Esophagus squamous epithelium (tissue), 5 donors: ENCODE measurements around the gene TMEM51. TPM values are rescaled to one million over a fixed set of nuclear protein-coding genes. Genes with fewer than 3 reads are reported as not detected.

ENCODE experiments used
- DNase-seq: peaks from one replicate; lab custom pipeline; 2025; lab: John Stamatoyannopoulos, UW
- H3K27ac ChIP-seq, 4 donors: fragments of 200-600 bp; sonication (generic); one replicate each; pipeline ENCODE4 v1.5.1; 2016 to 2019; ENCODE audit warnings: mild to moderate bottlenecking in 1 of 4
- H3K27me3 ChIP-seq, 4 donors: fragments of 200-600 bp; sonication (generic); 1 replicate in 3 of 4; 2 replicates in 1 of 4; pipeline versions ENCODE4 v1.5.1 to v1.6.0; 2017 to 2021; ENCODE audit warnings: antibody characterized with exemption in 1 of 4
- H3K36me3 ChIP-seq, 3 donors: fragments of 200-600 bp; sonication (generic); one replicate each; pipeline ENCODE4 v1.5.1; 2016 to 2019
- H3K4me1 ChIP-seq, 3 donors: fragments of 200-600 bp; sonication (generic); one replicate each; pipeline ENCODE4 v1.5.1; 2017 to 2019
- H3K4me3 ChIP-seq, 4 donors: fragments of 200-600 bp; sonication (generic); 1 replicate in 3 of 4; 2 replicates in 1 of 4; pipeline ENCODE4 v1.5.1; 2016 to 2019; ENCODE audit warnings: mild to moderate bottlenecking in 2 of 4, moderate library complexity in 1 of 4
- H3K9me3 ChIP-seq, 3 donors: fragments of 200-600 bp; sonication (generic); one replicate each; pipeline ENCODE4 v1.5.1; 2016 to 2019
- POLR2A ChIP-seq, 4 donors: fragments of 450-650 bp; IDR thresholded peaks; one replicate each; pipeline ENCODE4 v1.6.1; 2017; ENCODE audit warnings: antibody characterized with exemption in 4 of 4, mild to moderate bottlenecking in 4 of 4, moderate library complexity in 3 of 4
- WGBS, 2 donors: methylation state at CpG; one replicate each; pipeline ENCODE4 v1.1.5; 2018; 5-methylcytosine and 5-hydroxymethylcytosine counted together
- intact Hi-C: fragments of 100-400 bp; cut with DNase I; formaldehyde crosslinking; loops from one replicate; pipeline ENCODE4 v1.15.0; 2022
- total RNA-seq, 4 donors: library from RNA; depleted of rRNA; stranded (reverse); fragments of >200 nt; gene quantifications; one replicate each; pipeline ENCODE4 v1.1.0, GENCODE V29; 2016
- TF ChIP-seq, protein P1 (sequence below), 6 experiments: fragments of 450-650 bp in 4 of 6; fragments of 200-600 bp in 2 of 6; sonication (generic) in 2 of 6; IDR thresholded peaks; one replicate each; pipeline ENCODE4 v1.5.1; 2016 to 2019; ENCODE audit warnings: antibody characterized with exemption in 6 of 6, mild to moderate bottlenecking in 4 of 6, moderate library complexity in 4 of 6
- donor health status: DM: yes; HTN: yes; CAD: no.

The TMEM51 gene
- total RNA-seq, 4 donors from 2014 or later: 11.6 to 23.7 (median 17.7) TPM

DNA sequence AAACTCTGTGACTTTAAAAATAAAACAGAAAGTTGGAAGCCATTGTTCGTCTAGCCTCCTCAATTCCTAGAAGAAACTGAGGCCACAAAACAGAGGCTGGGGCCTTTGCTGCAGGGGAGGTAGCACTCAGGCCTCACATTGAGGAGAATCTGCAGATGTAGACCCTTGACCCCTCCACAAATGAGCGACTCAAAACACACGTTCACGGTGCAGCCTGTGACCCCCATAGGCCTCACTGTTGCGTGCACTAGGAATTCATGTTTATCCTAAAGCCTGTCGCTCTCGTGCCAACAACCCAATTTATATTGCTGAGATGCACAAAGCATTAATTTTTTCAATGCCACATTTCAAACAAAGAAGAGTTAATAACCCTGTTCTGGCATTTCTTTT, 5.6 kb downstream of the TMEM51 start:
- H3K4me1 ChIP-seq: peaks cover 9 to 63% (median 36%) of the 10 kb centered on the region in 3 donors
- intact Hi-C loops: loop anchor here (10.0 kb wide), 1 partner anchor 116 kb away; no protein-coding TSS in a partner anchor
- 57 to 59% methylated on average over 7 of the region's 7 CpGs for WGBS, 2 donors
- no peaks in the 10 kb centered on the region for H3K9me3 ChIP-seq
- no peaks in the 10 kb centered on the region for H3K27me3 ChIP-seq
- DNase-seq: no peak
- peak overlapping the region in 1 of 4 donors; percentile 2 for H3K4me3 ChIP-seq
- no peak for TF ChIP-seq POLR2A (IDR thresholded peaks at IDR 0.05)
- TF ChIP-seq, protein P1, sequence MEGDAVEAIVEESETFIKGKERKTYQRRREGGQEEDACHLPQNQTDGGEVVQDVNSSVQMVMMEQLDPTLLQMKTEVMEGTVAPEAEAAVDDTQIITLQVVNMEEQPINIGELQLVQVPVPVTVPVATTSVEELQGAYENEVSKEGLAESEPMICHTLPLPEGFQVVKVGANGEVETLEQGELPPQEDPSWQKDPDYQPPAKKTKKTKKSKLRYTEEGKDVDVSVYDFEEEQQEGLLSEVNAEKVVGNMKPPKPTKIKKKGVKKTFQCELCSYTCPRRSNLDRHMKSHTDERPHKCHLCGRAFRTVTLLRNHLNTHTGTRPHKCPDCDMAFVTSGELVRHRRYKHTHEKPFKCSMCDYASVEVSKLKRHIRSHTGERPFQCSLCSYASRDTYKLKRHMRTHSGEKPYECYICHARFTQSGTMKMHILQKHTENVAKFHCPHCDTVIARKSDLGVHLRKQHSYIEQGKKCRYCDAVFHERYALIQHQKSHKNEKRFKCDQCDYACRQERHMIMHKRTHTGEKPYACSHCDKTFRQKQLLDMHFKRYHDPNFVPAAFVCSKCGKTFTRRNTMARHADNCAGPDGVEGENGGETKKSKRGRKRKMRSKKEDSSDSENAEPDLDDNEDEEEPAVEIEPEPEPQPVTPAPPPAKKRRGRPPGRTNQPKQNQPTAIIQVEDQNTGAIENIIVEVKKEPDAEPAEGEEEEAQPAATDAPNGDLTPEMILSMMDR (IDR thresholded peaks at IDR 0.05): no peak
- peak overlapping the region in 1 of 4 donors; percentile 45 for H3K27ac ChIP-seq
- no peaks in the 10 kb centered on the region for H3K36me3 ChIP-seq

DNA sequence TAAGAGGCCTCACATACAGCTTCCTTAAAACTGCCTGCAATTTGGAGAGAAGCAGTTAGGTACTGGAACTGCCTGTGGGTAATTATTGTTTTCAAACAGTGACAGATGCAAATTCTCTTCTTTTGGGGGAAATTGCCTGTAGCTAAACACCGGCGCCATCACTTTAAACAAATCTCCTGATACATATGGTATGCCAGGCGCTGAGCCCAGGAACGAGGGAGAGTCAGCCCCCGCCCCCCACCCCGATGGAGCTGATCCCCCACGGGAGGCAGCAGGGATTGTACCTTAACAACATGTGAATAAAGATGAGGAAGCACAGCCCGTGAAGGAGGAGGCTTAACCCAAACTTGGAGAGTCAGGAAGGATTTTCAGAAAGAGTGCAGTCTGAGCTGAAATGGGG, 7.1 kb downstream of the TMEM51 start:
- 38 to 39% methylated on average over 6 to 8 of the region's 8 CpGs for WGBS, 2 donors
- DNase-seq: no peak
- H3K27ac ChIP-seq: no peak overlapping the region
- intact Hi-C loops: no loop called here
- H3K4me3 ChIP-seq: no peak overlapping the region
- no peaks in the 10 kb centered on the region for H3K36me3 ChIP-seq
- no peaks in the 10 kb centered on the region for H3K27me3 ChIP-seq
- peaks cover 0 to 48% (median 24%) of the 10 kb centered on the region in 3 donors for H3K4me1 ChIP-seq
- no peaks in the 10 kb centered on the region for H3K9me3 ChIP-seq
- no peak for TF ChIP-seq POLR2A (IDR thresholded peaks at IDR 0.05)
- TF ChIP-seq, protein P1 (IDR thresholded peaks at IDR 0.05): no peak

DNA sequence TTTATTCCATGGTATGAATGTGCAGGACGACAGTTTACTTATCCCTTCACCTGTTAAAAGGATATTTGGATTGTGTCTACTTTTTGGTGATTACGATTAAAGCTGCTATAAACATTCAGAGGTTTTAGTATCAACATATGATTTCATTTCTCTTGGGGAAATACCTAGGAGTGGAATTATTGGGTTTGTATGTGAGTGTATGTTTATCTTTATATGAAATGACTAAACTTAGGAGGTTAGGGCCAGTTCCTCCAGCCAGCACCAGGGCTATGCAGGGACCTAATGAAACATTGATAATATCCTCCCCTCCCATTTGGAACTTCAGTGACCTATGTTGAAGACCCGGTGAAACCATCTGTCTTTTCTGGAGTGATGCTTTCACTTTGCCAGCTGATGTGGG, 13.8 kb downstream of the TMEM51 start:
- Histone ChIP-seq H3K4me1 (peaks cover 6 to 24% (median 12%) of the 10 kb centered on the region in 3 donors), H3K4me3 (no peak overlapping the region), H3K36me3 (no peaks in the 10 kb centered on the region), H3K27me3 (no peaks in the 10 kb centered on the region), H3K27ac (no peak overlapping the region), H3K9me3 (no peaks in the 10 kb centered on the region)
- TF ChIP-seq, protein P1 (IDR thresholded peaks at IDR 0.05): no peak
- TF ChIP-seq POLR2A (IDR thresholded peaks at IDR 0.05): no peak
- intact Hi-C loops: no loop called here
- no peak for DNase-seq
- WGBS, 2 donors: 38 to 52% methylated on average over 3 of the region's 3 CpGs

DNA sequence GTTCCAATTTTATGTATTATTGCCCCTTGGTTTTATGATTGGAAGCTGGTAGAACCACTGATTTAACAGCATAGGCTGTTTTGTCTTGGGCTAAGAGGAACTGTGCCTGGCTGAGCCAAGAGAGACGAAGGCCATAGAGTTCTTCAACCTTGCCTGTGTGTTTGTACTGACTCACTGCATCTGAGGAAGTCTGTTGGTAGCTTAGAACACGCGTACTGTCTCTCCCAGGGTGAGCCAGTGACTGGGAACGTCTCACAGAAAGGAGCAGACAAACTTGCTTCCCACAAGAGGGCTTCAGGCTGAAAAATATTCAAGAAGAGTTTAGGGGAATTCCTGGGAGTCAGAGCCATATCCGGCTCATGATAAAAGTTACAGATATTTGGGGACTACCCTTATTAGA, 14.9 kb downstream of the TMEM51 start:
- intact Hi-C loops: no loop called here
- Histone ChIP-seq H3K27me3 (no peaks in the 10 kb centered on the region), H3K4me1 (peaks cover 9 to 35% (median 17%) of the 10 kb centered on the region in 3 donors), H3K4me3 (no peak overlapping the region), H3K36me3 (no peaks in the 10 kb centered on the region), H3K27ac (peak overlapping the region in 2 of 4 donors; percentile 8 to 31), H3K9me3 (no peaks in the 10 kb centered on the region)
- WGBS, 2 donors: 14 to 25% methylated on average over 2 to 5 of the region's 5 CpGs
- no peak for DNase-seq
- TF ChIP-seq, protein P1 (IDR thresholded peaks at IDR 0.05): no peak
- TF ChIP-seq POLR2A (IDR thresholded peaks at IDR 0.05): no peak

DNA sequence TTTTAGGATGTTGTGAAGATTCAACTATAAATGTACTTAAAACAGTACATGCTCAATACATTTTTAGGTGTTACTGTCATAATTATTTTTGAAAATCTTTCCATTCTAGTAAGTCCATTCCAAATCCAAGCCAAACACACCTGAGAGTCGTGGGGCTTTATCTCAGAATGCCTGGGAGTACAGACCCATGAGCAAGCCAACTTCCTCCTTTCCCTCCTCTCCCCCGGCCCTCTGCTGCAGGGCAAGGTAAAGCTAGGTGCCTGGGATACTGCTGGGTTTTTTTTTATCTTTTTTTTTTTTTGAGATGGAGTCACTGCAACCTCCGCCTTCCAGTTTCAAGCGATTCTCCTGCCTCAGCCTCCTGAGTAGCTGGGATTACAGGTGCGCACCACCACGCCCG, 16.5 kb downstream of the TMEM51 start:
- WGBS, 2 donors: 81% methylated on average over 6 to 7 of the region's 7 CpGs
- Histone ChIP-seq H3K27ac (no peak overlapping the region), H3K4me1 (peaks cover 16 to 48% (median 22%) of the 10 kb centered on the region in 3 donors), H3K9me3 (no peaks in the 10 kb centered on the region), H3K4me3 (no peak overlapping the region), H3K27me3 (no peaks in the 10 kb centered on the region), H3K36me3 (no peaks in the 10 kb centered on the region)
- DNase-seq: no peak
- intact Hi-C loops: no loop called here
- TF ChIP-seq POLR2A (IDR thresholded peaks at IDR 0.05): no peak
- TF ChIP-seq, protein P1 (IDR thresholded peaks at IDR 0.05): no peak
